Panc1 (cell line): Measurements from ENCODE around the gene RNF103. TPM values are rescaled to one million over a fixed set of nuclear protein-coding genes. Genes with fewer than 3 reads are reported as not detected.
"Not testable (repeated sequence)": the region's sequence is repeated elsewhere in the genome, so short reads cannot be mapped to it uniquely, and the experiment has no call there.

Experiments used
- ATAC-seq: fragments of 200-7000 bp; cut with Tn5 transposase; 2 replicates; pipeline ENCODE4 v1.9.1; 2020; ENCODE audit warnings: mild to moderate bottlenecking, moderate library complexity
- BruUV-seq: library from RNA; stranded (reverse); fragments of 400-500 nt; replicated peaks from 2 replicates; lab custom pipeline; 2021; lab: Mats Ljungman, UMichigan
- CTCF ChIA-PET: fragments of 300-600 bp; sonication (Branson Sonifier 250); formaldehyde crosslinking; loops from one replicate; lab custom pipeline; 2022; ENCODE audit warnings: antibody characterized with exemption; lab: Charles Lee
- POLR2A ChIA-PET: fragments of 300-600 bp; sonication (Branson Sonifier 250); formaldehyde crosslinking; loops from one replicate; lab custom pipeline; 2022; ENCODE audit warnings: antibody characterized with exemption; lab: Charles Lee
- DNase-seq: peaks from one replicate; pipeline ENCODE4 v3.0.0-alpha.2; 2010; ENCODE audit warnings: low read depth, low spot score
- H3K27ac ChIP-seq: 2 replicates; pipeline ENCODE4 v1.5.1; 2011; ENCODE audit warnings: mild to moderate bottlenecking, low read length, inconsistent platforms
- H3K27me3 ChIP-seq: fragments of 200-500 bp; sonication (Bioruptor generic); 2 replicates; pipeline ENCODE4 v1.6.0; 2014; ENCODE audit warnings: low read length, inconsistent platforms; ENCODE audit not compliant: control insufficient read depth, insufficient read depth
- H3K36me3 ChIP-seq: fragments of 200-500 bp; sonication (Bioruptor generic); 2 replicates; pipeline ENCODE4 v1.5.1; 2014; ENCODE audit warnings: inconsistent platforms, mild to moderate bottlenecking, low read length, moderate library complexity; ENCODE audit not compliant: control insufficient read depth, insufficient read depth
- H3K4me1 ChIP-seq: 2 replicates; pipeline ENCODE4 v1.5.1; 2011; ENCODE audit warnings: inconsistent platforms, mild to moderate bottlenecking, low read length, moderate library complexity; ENCODE audit not compliant: control insufficient read depth, insufficient read depth
- H3K4me3 ChIP-seq, 2 experiments: 2 replicates each; pipeline ENCODE4 v1.5.1; 2011 to 2012; ENCODE audit warnings: low read depth in 2 of 2, low read length in 2 of 2, mild to moderate bottlenecking in 2 of 2, inconsistent platforms in 1 of 2, moderate library complexity in 1 of 2
- H3K9me3 ChIP-seq: fragments of 200-500 bp; sonication (Bioruptor generic); 2 replicates; pipeline ENCODE4 v1.5.1; 2014; ENCODE audit warnings: low read depth, mild to moderate bottlenecking, inconsistent platforms, low read length, moderate library complexity; ENCODE audit not compliant: control insufficient read depth, insufficient read depth
- CTCF ChIP-seq: fragments of 450-650 bp; IDR thresholded peaks from 2 replicates; pipeline ENCODE4 v1.5.1; 2017; ENCODE audit warnings: mild to moderate bottlenecking
- POLR2AphosphoS5 ChIP-seq: IDR thresholded peaks from 2 replicates; pipeline ENCODE4 v1.6.1; 2012; ENCODE audit warnings: mild to moderate bottlenecking, low read depth, low read length, moderate library complexity
- REST ChIP-seq, 2 experiments: IDR thresholded peaks; 2 replicates each; pipeline ENCODE4 v1.6.1; 2011 to 2012; ENCODE audit warnings: low read depth in 2 of 2, control low read depth in 1 of 2, low read length in 1 of 2, mild to moderate bottlenecking in 1 of 2, moderate library complexity in 1 of 2; ENCODE audit not compliant: insufficient read depth in 1 of 2
- SIN3A ChIP-seq: IDR thresholded peaks from 2 replicates; pipeline ENCODE4 v1.6.1; 2012; ENCODE audit warnings: low read depth, mild to moderate bottlenecking, low read length, moderate library complexity, borderline replicate concordance; ENCODE audit not compliant: insufficient read depth
- TCF7L2 ChIP-seq: IDR thresholded peaks from 2 replicates; pipeline ENCODE4 v1.6.1; 2011; ENCODE audit warnings: mild to moderate bottlenecking, low read depth, low read length, inconsistent platforms
- in situ Hi-C: cut with HindIII; loops from 2 replicates; pipeline ENCODE4 v1.10.0; 2016; ENCODE audit warnings: low sequenced_read_pairs, low pct_unique_long_range_greater_than_20kb
- intact Hi-C: fragments of 100-400 bp; cut with micrococcal nuclease; formaldehyde crosslinking; loops from one replicate; pipeline ENCODE4 v1.10.0; 2022; ENCODE audit not compliant: unreplicated experiment
- total RNA-seq: library from RNA; stranded (reverse); gene quantifications from one replicate; pipeline ENCODE4 v1.2.1, GENCODE V29; 2021; ENCODE audit not compliant: unreplicated experiment

The RNF103 gene
- total RNA-seq, 1 experiment from 2014 or later: 37.6 TPM

GRCh38 chr2:86671337-86671981 lies 47.8 kb upstream of the RNF103 start:
- in situ Hi-C loops: no loop called here
- CTCF ChIA-PET: no interaction called here
- no peaks in the 10 kb centered on the region for H3K9me3 ChIP-seq
- H3K36me3 ChIP-seq: no peaks in the 10 kb centered on the region
- BruUV-seq: no TSS peak
- no peak for DNase-seq
- POLR2A ChIA-PET: no interaction called here
- intact Hi-C loops: no loop called here
- ATAC-seq: no peak
- no peaks in the 10 kb centered on the region for H3K4me1 ChIP-seq
- no peaks in the 10 kb centered on the region for H3K27me3 ChIP-seq
- TF ChIP-seq SIN3A (no peak), POLR2AphosphoS5 (no peak), REST (IDR thresholded peaks at IDR 0.05; ENCODE audit: insufficient read depth in 1 of 2, low read depth in 2 of 2, low read length in 1 of 2) (no peak)
- H3K4me3 ChIP-seq: no peak overlapping the region
- H3K27ac ChIP-seq: no peak overlapping the region

GRCh38 chr2:86669323-86669722 lies 45.7 kb upstream of the RNF103 start:
- H3K9me3 ChIP-seq, ATAC-seq, BruUV-seq, H3K27me3 ChIP-seq, POLR2A ChIA-PET, H3K27ac ChIP-seq, in situ Hi-C loops, H3K4me3 ChIP-seq, H3K4me1 ChIP-seq, H3K36me3 ChIP-seq, intact Hi-C loops, CTCF ChIA-PET, DNase-seq: not testable (repeated sequence)

- ChIA-PET POLR2A (no interaction called here), CTCF (no interaction called here)
- H3K9me3 ChIP-seq: no peaks in the 10 kb centered on the region; the same call in 1 of the 2 replicates
- BruUV-seq: no TSS peak
- intact Hi-C loops: no loop called here
- in situ Hi-C loops: no loop called here
- H3K36me3 ChIP-seq: no peaks in the 10 kb centered on the region
- ATAC-seq (no peak), DNase-seq (no peak)
- H3K27me3 ChIP-seq: no peaks in the 10 kb centered on the region
- TF ChIP-seq REST (IDR thresholded peaks at IDR 0.05; ENCODE audit: insufficient read depth in 1 of 2, low read depth in 2 of 2, low read length in 1 of 2) (no peak), TCF7L2 (no peak), POLR2AphosphoS5 (no peak), CTCF (no peak), SIN3A (no peak)
- no peaks in the 10 kb centered on the region for H3K4me1 ChIP-seq
- H3K4me3 ChIP-seq: no peak overlapping the region
- no peak overlapping the region for H3K27ac ChIP-seq
Measured at GRCh38 chr2:86661333-86661732, 37.7 kb upstream of the RNF103 start.
